Neural progenitor cell (in vitro differentiated cells): ENCODE measurements around the gene TSPEAR. TPM values are rescaled to one million over a fixed set of nuclear protein-coding genes. Genes with fewer than 3 reads are reported as not detected.
"Not testable (repeated sequence)": the region's sequence is repeated elsewhere in the genome, so short reads cannot be mapped to it uniquely, and the experiment has no call there.

Experiments used
- DNase-seq: peaks from one replicate; pipeline ENCODE4 v3.0.0-alpha.2; 2016; ENCODE audit warnings: low spot score
- H2AFZ ChIP-seq: fragments of 200-600 bp; sonication (generic); replicated peaks from 2 replicates; pipeline ENCODE4 v1.6.1; 2016; ENCODE audit warnings: antibody characterized with exemption
- H3F3A ChIP-seq: fragments of 200-600 bp; sonication (generic); 2 replicates; pipeline ENCODE4 v1.6.1; 2016; ENCODE audit warnings: antibody characterized with exemption, low read depth
- H3K27ac ChIP-seq: fragments of 200-600 bp; sonication (generic); 2 replicates; pipeline ENCODE4 v1.5.1; 2016; ENCODE audit warnings: mild to moderate bottlenecking
- H3K27me3 ChIP-seq: fragments of 200-600 bp; sonication (generic); 2 replicates; pipeline ENCODE4 v1.6.1; 2016; ENCODE audit warnings: mild to moderate bottlenecking, moderate library complexity
- H3K36me3 ChIP-seq: fragments of 200-600 bp; sonication (generic); 2 replicates; pipeline ENCODE4 v1.5.1; 2016
- H3K4me1 ChIP-seq: fragments of 200-600 bp; sonication (generic); 2 replicates; pipeline ENCODE4 v1.6.1; 2016; ENCODE audit warnings: mixed run types
- H3K4me2 ChIP-seq: fragments of 200-600 bp; sonication (generic); 2 replicates; pipeline ENCODE4 v1.6.1; 2016
- H3K4me3 ChIP-seq: fragments of 200-600 bp; sonication (generic); 2 replicates; pipeline ENCODE4 v1.5.1; 2016
- H3K79me2 ChIP-seq: fragments of 200-600 bp; sonication (generic); 2 replicates; pipeline ENCODE4 v1.6.1; 2016; ENCODE audit warnings: low read depth
- H3K9ac ChIP-seq: fragments of 200-600 bp; sonication (generic); 2 replicates; pipeline ENCODE4 v1.6.1; 2016
- H3K9me3 ChIP-seq: fragments of 200-600 bp; sonication (generic); 2 replicates; pipeline ENCODE4 v1.5.1; 2016; ENCODE audit warnings: low read depth
- H4K20me1 ChIP-seq: fragments of 200-600 bp; sonication (generic); 2 replicates; pipeline ENCODE4 v1.6.1; 2016; ENCODE audit warnings: low read depth
- H3K27ac Mint-ChIP-seq: 3 replicates; pipeline ENCODE4 v1.8.0; 2021; ENCODE audit warnings: mixed read lengths
- H3K27me3 Mint-ChIP-seq: 2 replicates; pipeline ENCODE4 v1.8.0; 2022; ENCODE audit warnings: low read depth, mild to moderate bottlenecking, inconsistent platforms, moderate library complexity, mixed read lengths; ENCODE audit not compliant: insufficient read depth
- H3K36me3 Mint-ChIP-seq: 3 replicates; pipeline ENCODE4 v1.8.0; 2021; ENCODE audit warnings: mixed read lengths
- H3K4me1 Mint-ChIP-seq: 3 replicates; pipeline ENCODE4 v1.8.0; 2021; ENCODE audit warnings: mixed read lengths
- H3K4me3 Mint-ChIP-seq: 3 replicates; pipeline ENCODE4 v1.8.0; 2021; ENCODE audit warnings: mild to moderate bottlenecking, moderate library complexity, mixed read lengths
- H3K9me3 Mint-ChIP-seq: 3 replicates; pipeline ENCODE4 v1.8.0; 2020; ENCODE audit warnings: mixed read lengths
- CTCF ChIP-seq: fragments of 200-600 bp; sonication (generic); IDR thresholded peaks from 2 replicates; pipeline ENCODE4 v1.5.1; 2017; ENCODE audit warnings: antibody characterized with exemption, mild to moderate bottlenecking
- EZH2 ChIP-seq: fragments of 200-600 bp; sonication (generic); IDR thresholded peaks from 2 replicates; pipeline ENCODE4 v1.6.1; 2017; ENCODE audit warnings: antibody characterized with exemption, mild to moderate bottlenecking, moderate library complexity
- EZH2phosphoT487 ChIP-seq: fragments of 200-600 bp; sonication (generic); IDR thresholded peaks from 2 replicates; pipeline ENCODE4 v1.6.1; 2017; ENCODE audit warnings: antibody characterized with exemption
- total RNA-seq: library from RNA; depleted of rRNA; stranded (reverse); fragments of >200 nt; gene quantifications from 2 replicates; pipeline ENCODE4 v1.2.3, GENCODE V29; 2015; ENCODE audit warnings: low replicate concordance

The TSPEAR gene
- total RNA-seq, 1 donor from 2014 or later = not detected

- peak within 1 kb of the TSS; percentile 91 for H3K27ac Mint-ChIP-seq
- H3K4me3 Mint-ChIP-seq = peak within 1 kb of the TSS; percentile 37
- H3K36me3 Mint-ChIP-seq = no peaks in the 10 kb centered on the region
Observed at GRCh38 chr21:44551340-44551961, 159.9 kb downstream of the TSPEAR start, which contains the start of gene KRTAP10-2. Gene KRTAP10-2 (minus strand): TSS chr21:44551505. CDS start chr21:44551458, 47 bp downstream.

GRCh38 chr21:44550807-44551206 is 160.6 kb downstream of the TSPEAR start:
- peaks cover 14% of the 10 kb centered on the region for H3K9me3 Mint-ChIP-seq
- Histone ChIP-seq H2AFZ (no peak overlapping the region), H4K20me1 (no peaks in the 10 kb centered on the region), H3K27me3 (no peaks in the 10 kb centered on the region), H3K27ac (no peak overlapping the region), H3K36me3 (no peaks in the 10 kb centered on the region), H3K4me3 (no peak overlapping the region), H3K9me3 (peaks cover 4% of the 10 kb centered on the region), H3K4me2 (no peak overlapping the region), H3F3A (peaks cover 9% of the 10 kb centered on the region), H3K9ac (no peak overlapping the region), H3K4me1 (peaks cover 24% of the 10 kb centered on the region), H3K79me2 (no peaks in the 10 kb centered on the region)
- H3K27me3 Mint-ChIP-seq = peaks cover 4% of the 10 kb centered on the region
- DNase-seq = no peak
- no peaks in the 10 kb centered on the region for H3K36me3 Mint-ChIP-seq
- peaks cover 34% of the 10 kb centered on the region for H3K4me1 Mint-ChIP-seq
- H3K27ac Mint-ChIP-seq = peak overlapping the region; percentile 91
- H3K4me3 Mint-ChIP-seq = peak overlapping the region; percentile 37
- TF ChIP-seq EZH2phosphoT487 (no peak), EZH2 (no peak)

More at GRCh38 chr21:44551340-44551961, 159.9 kb downstream of the TSPEAR start, which contains the start of gene KRTAP10-2:
- Histone ChIP-seq H2AFZ (no peak within 1 kb of the TSS), H3F3A (peaks cover 9% of the 10 kb centered on the region), H3K9me3 (peaks cover 4% of the 10 kb centered on the region), H3K27me3 (no peaks in the 10 kb centered on the region), H3K79me2 (no peaks in the 10 kb centered on the region), H3K4me2 (no peak within 1 kb of the TSS), H3K4me3 (no peak within 1 kb of the TSS), H3K9ac (no peak within 1 kb of the TSS), H3K27ac (no peak within 1 kb of the TSS), H3K4me1 (peaks cover 24% of the 10 kb centered on the region), H4K20me1 (no peaks in the 10 kb centered on the region), H3K36me3 (no peaks in the 10 kb centered on the region)
- H3K4me1 Mint-ChIP-seq = peaks cover 34% of the 10 kb centered on the region
- TF ChIP-seq EZH2phosphoT487 (no peak), EZH2 (no peak), CTCF (no peak)
- peaks cover 14% of the 10 kb centered on the region for H3K9me3 Mint-ChIP-seq
- no peak for DNase-seq
- peaks cover 4% of the 10 kb centered on the region for H3K27me3 Mint-ChIP-seq

GRCh38 chr21:44550285-44550684 is 161.1 kb downstream of the TSPEAR start:
- not testable (repeated sequence) for H3K36me3 ChIP-seq, H3F3A ChIP-seq, H3K27me3 ChIP-seq, H3K27ac ChIP-seq, H3K79me2 ChIP-seq, H3K27me3 Mint-ChIP-seq, H4K20me1 ChIP-seq, H2AFZ ChIP-seq, DNase-seq, H3K4me3 ChIP-seq, H3K36me3 Mint-ChIP-seq, H3K9ac ChIP-seq, H3K9me3 ChIP-seq, H3K4me2 ChIP-seq, H3K27ac Mint-ChIP-seq
- H3K4me1 ChIP-seq = peaks cover 24% of the 10 kb centered on the region
- Mint-ChIP-seq H3K4me3 (peak overlapping the region; percentile 37), H3K9me3 (peaks cover 19% of the 10 kb centered on the region), H3K4me1 (peaks cover 34% of the 10 kb centered on the region)

- H3K27ac ChIP-seq = peak overlapping the region; percentile 9
Observed at GRCh38 chr21:44549525-44550211, 161.7 kb downstream of the TSPEAR start.

More at GRCh38 chr21:44549525-44550211, 161.7 kb downstream of the TSPEAR start:
- no peaks in the 10 kb centered on the region for H3K36me3 Mint-ChIP-seq
- H3K4me3 Mint-ChIP-seq = no peak overlapping the region
- Histone ChIP-seq H3F3A (peaks cover 9% of the 10 kb centered on the region), H3K9me3 (peaks cover 4% of the 10 kb centered on the region), H3K4me1 (peaks cover 24% of the 10 kb centered on the region), H3K4me3 (no peak overlapping the region), H4K20me1 (no peaks in the 10 kb centered on the region), H3K36me3 (no peaks in the 10 kb centered on the region), H2AFZ (no peak overlapping the region), H3K4me2 (peak overlapping the region; percentile 6), H3K27me3 (no peaks in the 10 kb centered on the region), H3K79me2 (no peaks in the 10 kb centered on the region), H3K9ac (no peak overlapping the region)
- H3K9me3 Mint-ChIP-seq = peaks cover 19% of the 10 kb centered on the region
- peaks cover 4% of the 10 kb centered on the region for H3K27me3 Mint-ChIP-seq
- peak overlapping the region; percentile 93 for H3K27ac Mint-ChIP-seq
- H3K4me1 Mint-ChIP-seq = peaks cover 34% of the 10 kb centered on the region
- no peak for TF ChIP-seq EZH2phosphoT487
- no peak for TF ChIP-seq EZH2
- no peak for TF ChIP-seq CTCF
- no peak for DNase-seq
